Measurements from ENCODE around the gene COBL. TPM values are rescaled to one million over a fixed set of nuclear protein-coding genes. Genes with fewer than 3 reads are reported as not detected.

COBL gene
- total and polyA plus RNA-seq, 9 of the 15 experiments (the other 6 are each of a cell fraction or from before 2014, with no cell fraction given) = 0.01 to 2.4 (median 0.09) TPM; not detected in 3

DNA sequence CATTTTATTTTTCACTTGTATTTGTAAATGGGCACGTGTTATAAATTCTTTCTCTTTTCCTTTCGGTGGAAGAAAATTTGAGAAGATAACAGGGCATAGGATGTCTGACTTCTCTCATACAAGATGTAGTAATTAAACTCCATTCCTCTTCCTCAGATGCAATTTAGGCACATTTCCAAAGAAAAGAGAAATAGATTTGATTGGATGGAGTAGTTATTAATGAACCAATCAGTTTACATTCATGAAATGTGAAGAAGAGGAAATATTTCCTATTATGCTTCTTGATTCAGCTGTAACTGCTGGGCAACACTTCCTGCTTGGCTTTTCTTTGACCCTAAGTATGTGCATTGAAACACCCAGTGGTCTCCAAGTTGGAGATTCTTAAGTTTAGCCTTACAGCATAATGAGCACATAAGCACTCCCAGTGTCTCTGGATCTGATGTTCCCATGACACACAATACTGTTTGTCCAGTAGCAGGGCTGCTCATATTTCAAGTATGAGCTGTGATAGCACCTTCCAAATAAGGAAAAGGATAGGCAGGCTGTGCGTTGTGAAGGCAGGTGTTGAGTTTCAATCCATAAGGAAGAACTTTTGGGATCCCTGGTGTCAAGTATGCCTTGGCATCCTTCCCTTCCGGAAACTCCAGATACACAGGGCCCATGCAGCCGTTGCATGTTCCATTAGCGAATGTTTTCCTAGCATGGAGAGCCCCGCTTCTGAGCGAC is 33.4 kb upstream of the COBL start:
- BruUV-seq (replicated peaks) = no TSS peak
- 11% methylated on average over 8 of the region's 8 CpGs for WGBS (ENCODE audit: insufficient coverage, low coverage, missing lambda C conversion rate)
- POLR2A ChIA-PET = no interaction called here
- Histone ChIP-seq H3K27ac (ENCODE audit: extremely low read depth, low read depth, low read length) (no peak overlapping the region), H4K20me1 (replicated peaks; ENCODE audit: control insufficient read depth, insufficient read depth, low read length) (no peaks in the 10 kb centered on the region), H3K4me1 (replicated peaks in 1 of 2; ENCODE audit: control insufficient read depth in 2 of 2, insufficient read depth in 2 of 2, low read length in 2 of 2) (no peaks in the 10 kb centered on the region), H3K9me1 (ENCODE audit: control insufficient read depth, insufficient read depth, low read length) (no peaks in the 10 kb centered on the region), H3K9ac (ENCODE audit: insufficient read depth in 1 of 2, low read depth in 2 of 2, low read length in 2 of 2) (no peak overlapping the region), H3K4me3 (no peak overlapping the region), H3K9me3 (replicated peaks; ENCODE audit: control insufficient read depth, insufficient read depth, low read depth, low read length) (no peaks in the 10 kb centered on the region), H2AFZ (ENCODE audit: low read depth, low read length) (no peak overlapping the region), H3K4me2 (ENCODE audit: insufficient read depth, low read length) (no peak overlapping the region), H3K79me2 (ENCODE audit: control insufficient read depth, insufficient read depth, low read length) (no peaks in the 10 kb centered on the region), H3K36me3 (ENCODE audit: control insufficient read depth, insufficient read depth, low read length) (no peaks in the 10 kb centered on the region), H3K27me3 (ENCODE audit: control insufficient read depth in 2 of 2, insufficient read depth in 2 of 2, low read length in 2 of 2) (peaks cover 10 to 29% of the 10 kb centered on the region in 2 experiments; a peak in 3 of 5 replicates)
- ATAC-seq (no peak), DNase-seq (ENCODE audit: extremely low read depth in 1 of 4, low spot score in 3 of 4) (no peak), FAIRE-seq (no peak)
- in situ Hi-C loops (cut with MboI) (loop anchor here (25.0 kb wide), 1 partner anchor 1213 kb away; no protein-coding TSS in a partner anchor), intact Hi-C loops (cut with micrococcal nuclease) (no loop called here)
- CTCF ChIA-PET (ENCODE audit: low intra/inter-chr PET ratio) = no interaction called here
- TF ChIP-seq HCFC1 (IDR thresholded peaks at IDR 0.05; ENCODE audit: low read depth, low read length) (no peak), IFI16 (CRISPR knock-in tag; IDR thresholded peaks at IDR 0.05) (no peak), CAMTA2 (CRISPR knock-in tag; conservative IDR thresholded peaks at IDR 0.05) (no peak), ZNF12 (CRISPR knock-in tag; IDR thresholded peaks at IDR 0.05) (no peak), GABPB1 (CRISPR knock-in tag; IDR thresholded peaks at IDR 0.05) (no peak), POLR2AphosphoS2 (IDR thresholded peaks at IDR 0.05; ENCODE audit: low read length) (no peak), ZNF695 (CRISPR knock-in tag; IDR thresholded peaks at IDR 0.05) (no peak), MCM3 (IDR thresholded peaks at IDR 0.05) (no peak), ETV5 (CRISPR knock-in tag; IDR thresholded peaks at IDR 0.05; ENCODE audit: low read depth) (no peak), SNIP1 (IDR thresholded peaks at IDR 0.05; ENCODE audit: low read depth) (no peak), BRCA1 (IDR thresholded peaks at IDR 0.05) (no peak), BRCA1 (CRISPR knock-in tag; IDR thresholded peaks at IDR 0.05) (no peak), BDP1 (IDR thresholded peaks at IDR 0.05; ENCODE audit: insufficient read depth, insufficient read length) (no peak)
- TF ChIP-seq, protein P1, sequence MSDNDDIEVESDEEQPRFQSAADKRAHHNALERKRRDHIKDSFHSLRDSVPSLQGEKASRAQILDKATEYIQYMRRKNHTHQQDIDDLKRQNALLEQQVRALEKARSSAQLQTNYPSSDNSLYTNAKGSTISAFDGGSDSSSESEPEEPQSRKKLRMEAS (CRISPR knock-in tag; IDR thresholded peaks at IDR 0.05) = no peak
- TF ChIP-seq, protein P2, sequence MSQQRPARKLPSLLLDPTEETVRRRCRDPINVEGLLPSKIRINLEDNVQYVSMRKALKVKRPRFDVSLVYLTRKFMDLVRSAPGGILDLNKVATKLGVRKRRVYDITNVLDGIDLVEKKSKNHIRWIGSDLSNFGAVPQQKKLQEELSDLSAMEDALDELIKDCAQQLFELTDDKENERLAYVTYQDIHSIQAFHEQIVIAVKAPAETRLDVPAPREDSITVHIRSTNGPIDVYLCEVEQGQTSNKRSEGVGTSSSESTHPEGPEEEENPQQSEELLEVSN (IDR thresholded peaks at IDR 0.05; ENCODE audit: borderline replicate concordance in 1 of 2, extremely low read depth in 1 of 2, insufficient read depth in 1 of 2, insufficient read length in 1 of 2, low read depth in 1 of 2, low read length in 1 of 2, poor library complexity in 1 of 2, severe bottlenecking in 1 of 2) = no peak
- TF ChIP-seq, protein P3, sequence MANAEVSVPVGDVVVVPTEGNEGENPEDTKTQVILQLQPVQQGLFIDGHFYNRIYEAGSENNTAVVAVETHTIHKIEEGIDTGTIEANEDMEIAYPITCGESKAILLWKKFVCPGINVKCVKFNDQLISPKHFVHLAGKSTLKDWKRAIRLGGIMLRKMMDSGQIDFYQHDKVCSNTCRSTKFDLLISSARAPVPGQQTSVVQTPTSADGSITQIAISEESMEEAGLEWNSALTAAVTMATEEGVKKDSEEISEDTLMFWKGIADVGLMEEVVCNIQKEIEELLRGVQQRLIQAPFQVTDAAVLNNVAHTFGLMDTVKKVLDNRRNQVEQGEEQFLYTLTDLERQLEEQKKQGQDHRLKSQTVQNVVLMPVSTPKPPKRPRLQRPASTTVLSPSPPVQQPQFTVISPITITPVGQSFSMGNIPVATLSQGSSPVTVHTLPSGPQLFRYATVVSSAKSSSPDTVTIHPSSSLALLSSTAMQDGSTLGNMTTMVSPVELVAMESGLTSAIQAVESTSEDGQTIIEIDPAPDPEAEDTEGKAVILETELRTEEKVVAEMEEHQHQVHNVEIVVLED (CRISPR knock-in tag; IDR thresholded peaks at IDR 0.05) = no peak
- TF ChIP-seq, protein P4, sequence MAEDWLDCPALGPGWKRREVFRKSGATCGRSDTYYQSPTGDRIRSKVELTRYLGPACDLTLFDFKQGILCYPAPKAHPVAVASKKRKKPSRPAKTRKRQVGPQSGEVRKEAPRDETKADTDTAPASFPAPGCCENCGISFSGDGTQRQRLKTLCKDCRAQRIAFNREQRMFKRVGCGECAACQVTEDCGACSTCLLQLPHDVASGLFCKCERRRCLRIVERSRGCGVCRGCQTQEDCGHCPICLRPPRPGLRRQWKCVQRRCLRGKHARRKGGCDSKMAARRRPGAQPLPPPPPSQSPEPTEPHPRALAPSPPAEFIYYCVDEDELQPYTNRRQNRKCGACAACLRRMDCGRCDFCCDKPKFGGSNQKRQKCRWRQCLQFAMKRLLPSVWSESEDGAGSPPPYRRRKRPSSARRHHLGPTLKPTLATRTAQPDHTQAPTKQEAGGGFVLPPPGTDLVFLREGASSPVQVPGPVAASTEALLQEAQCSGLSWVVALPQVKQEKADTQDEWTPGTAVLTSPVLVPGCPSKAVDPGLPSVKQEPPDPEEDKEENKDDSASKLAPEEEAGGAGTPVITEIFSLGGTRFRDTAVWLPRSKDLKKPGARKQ (CRISPR knock-in tag; IDR thresholded peaks at IDR 0.05) = no peak
- TF ChIP-seq, protein P5, sequence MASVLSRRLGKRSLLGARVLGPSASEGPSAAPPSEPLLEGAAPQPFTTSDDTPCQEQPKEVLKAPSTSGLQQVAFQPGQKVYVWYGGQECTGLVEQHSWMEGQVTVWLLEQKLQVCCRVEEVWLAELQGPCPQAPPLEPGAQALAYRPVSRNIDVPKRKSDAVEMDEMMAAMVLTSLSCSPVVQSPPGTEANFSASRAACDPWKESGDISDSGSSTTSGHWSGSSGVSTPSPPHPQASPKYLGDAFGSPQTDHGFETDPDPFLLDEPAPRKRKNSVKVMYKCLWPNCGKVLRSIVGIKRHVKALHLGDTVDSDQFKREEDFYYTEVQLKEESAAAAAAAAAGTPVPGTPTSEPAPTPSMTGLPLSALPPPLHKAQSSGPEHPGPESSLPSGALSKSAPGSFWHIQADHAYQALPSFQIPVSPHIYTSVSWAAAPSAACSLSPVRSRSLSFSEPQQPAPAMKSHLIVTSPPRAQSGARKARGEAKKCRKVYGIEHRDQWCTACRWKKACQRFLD (CRISPR knock-in tag; IDR thresholded peaks at IDR 0.05) = no peak
